ENCODE data around the gene ATP1A3. TPM values are rescaled to one million over a fixed set of nuclear protein-coding genes. Genes with fewer than 3 reads are reported as not detected.
A peak's percentile ranks its signal among the peaks of the same experiment; 100 is the strongest.

The ATP1A3 gene
- total RNA-seq, 1 donor from 2014 or later, result not detected

DNA sequence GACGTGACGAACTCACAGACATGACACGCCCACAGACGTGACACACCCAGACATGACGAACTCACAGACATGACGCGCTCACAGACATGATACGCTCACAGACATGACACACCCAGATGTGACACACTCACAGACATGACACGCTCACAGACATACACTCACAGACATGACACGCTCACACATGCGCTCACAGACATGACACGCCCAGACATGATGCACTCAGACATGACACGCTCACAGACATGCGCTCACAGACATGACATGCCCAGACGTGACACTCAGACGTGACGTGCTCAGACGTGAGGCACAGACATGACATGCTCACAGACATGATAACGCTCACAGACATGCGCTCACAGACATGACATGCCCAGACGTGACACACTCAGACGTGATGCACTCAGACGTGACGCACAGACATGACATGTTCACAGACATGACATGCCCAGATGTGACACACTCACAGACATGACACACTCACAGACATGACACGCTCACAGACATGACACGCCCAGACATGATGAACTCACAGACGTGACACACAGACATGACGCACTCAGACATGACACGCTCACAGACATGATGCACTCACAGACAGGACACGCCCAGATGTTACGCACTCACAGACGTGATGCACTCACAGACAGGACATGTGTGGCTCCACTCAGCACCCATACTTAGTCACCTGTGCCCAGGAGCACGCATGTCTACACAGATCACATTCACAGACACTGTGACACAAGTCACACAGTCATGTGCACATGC, 73.9 kb downstream of the ATP1A3 start:
- H3K36me3 ChIP-seq (ENCODE audit: control insufficient read depth, insufficient read depth, low read length), result no peaks in the 10 kb centered on the region
- H3K27me3 ChIP-seq (ENCODE audit: control insufficient read depth, insufficient read depth, low read length), result peaks cover 47% of the 10 kb centered on the region
- no peak overlapping the region for H3K4me3 ChIP-seq (ENCODE audit: low read depth, low read length)
- FAIRE-seq (peak; percentile 99), DNase-seq (ENCODE audit: low read depth) (peak; percentile 36)
- TF ChIP-seq, protein P1, sequence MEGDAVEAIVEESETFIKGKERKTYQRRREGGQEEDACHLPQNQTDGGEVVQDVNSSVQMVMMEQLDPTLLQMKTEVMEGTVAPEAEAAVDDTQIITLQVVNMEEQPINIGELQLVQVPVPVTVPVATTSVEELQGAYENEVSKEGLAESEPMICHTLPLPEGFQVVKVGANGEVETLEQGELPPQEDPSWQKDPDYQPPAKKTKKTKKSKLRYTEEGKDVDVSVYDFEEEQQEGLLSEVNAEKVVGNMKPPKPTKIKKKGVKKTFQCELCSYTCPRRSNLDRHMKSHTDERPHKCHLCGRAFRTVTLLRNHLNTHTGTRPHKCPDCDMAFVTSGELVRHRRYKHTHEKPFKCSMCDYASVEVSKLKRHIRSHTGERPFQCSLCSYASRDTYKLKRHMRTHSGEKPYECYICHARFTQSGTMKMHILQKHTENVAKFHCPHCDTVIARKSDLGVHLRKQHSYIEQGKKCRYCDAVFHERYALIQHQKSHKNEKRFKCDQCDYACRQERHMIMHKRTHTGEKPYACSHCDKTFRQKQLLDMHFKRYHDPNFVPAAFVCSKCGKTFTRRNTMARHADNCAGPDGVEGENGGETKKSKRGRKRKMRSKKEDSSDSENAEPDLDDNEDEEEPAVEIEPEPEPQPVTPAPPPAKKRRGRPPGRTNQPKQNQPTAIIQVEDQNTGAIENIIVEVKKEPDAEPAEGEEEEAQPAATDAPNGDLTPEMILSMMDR (IDR thresholded peaks at IDR 0.05; ENCODE audit: insufficient read depth, low read length, severe bottlenecking), result no peak

DNA sequence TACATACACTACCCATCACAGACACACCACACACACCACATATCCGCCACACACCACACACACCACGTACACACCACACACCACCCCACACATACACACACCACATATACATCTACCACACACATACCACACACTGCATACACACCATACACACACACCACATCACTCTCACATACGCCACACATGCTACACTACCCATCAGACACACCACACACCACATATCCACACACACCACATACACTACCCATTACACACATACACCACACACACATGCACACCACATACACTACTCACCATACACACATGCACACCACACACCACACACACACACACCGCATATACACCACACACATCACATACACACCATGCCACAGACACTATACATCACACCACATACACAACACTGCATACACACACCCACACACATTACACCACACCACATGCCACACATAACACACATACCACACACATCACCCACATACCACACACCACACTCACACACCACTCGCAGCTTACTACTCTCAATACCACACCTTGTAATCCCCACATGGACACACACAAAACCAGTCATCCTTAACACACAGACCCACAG, 75.3 kb downstream of the ATP1A3 start:
- DNase-seq (ENCODE audit: low read depth) (no peak), FAIRE-seq (peak; percentile 100)
- TF ChIP-seq, protein P1 (IDR thresholded peaks at IDR 0.05; ENCODE audit: insufficient read depth, low read length, severe bottlenecking), result no peak
- H3K4me3 ChIP-seq (ENCODE audit: low read depth, low read length), result no peak overlapping the region
- H3K27me3 ChIP-seq (ENCODE audit: control insufficient read depth, insufficient read depth, low read length), result peaks cover 41% of the 10 kb centered on the region
- H3K36me3 ChIP-seq (ENCODE audit: control insufficient read depth, insufficient read depth, low read length), result no peaks in the 10 kb centered on the region

DNA sequence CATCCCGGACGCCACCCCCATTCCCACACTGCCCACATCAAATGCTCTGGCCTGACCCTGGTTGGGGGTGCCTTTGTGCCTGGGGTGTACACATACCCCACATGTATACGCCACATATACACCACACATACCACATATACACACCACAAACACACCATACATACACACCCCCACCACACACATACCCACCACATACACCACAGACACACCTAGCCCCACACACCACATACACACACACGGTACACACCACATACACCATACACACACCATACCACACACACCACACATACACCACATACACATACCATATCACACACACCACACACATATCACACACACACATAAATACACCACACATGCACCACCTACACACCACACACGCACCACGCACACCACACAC, 75.9 kb downstream of the ATP1A3 start:
- Histone ChIP-seq H3K36me3 (ENCODE audit: control insufficient read depth, insufficient read depth, low read length) (no peaks in the 10 kb centered on the region), H3K27me3 (ENCODE audit: control insufficient read depth, insufficient read depth, low read length) (peaks cover 43% of the 10 kb centered on the region), H3K4me3 (ENCODE audit: low read depth, low read length) (no peak overlapping the region)
- FAIRE-seq, result no peak
- no peak for DNase-seq (ENCODE audit: low read depth)
- TF ChIP-seq, protein P1 (IDR thresholded peaks at IDR 0.05; ENCODE audit: insufficient read depth, low read length, severe bottlenecking), result no peak

DNA sequence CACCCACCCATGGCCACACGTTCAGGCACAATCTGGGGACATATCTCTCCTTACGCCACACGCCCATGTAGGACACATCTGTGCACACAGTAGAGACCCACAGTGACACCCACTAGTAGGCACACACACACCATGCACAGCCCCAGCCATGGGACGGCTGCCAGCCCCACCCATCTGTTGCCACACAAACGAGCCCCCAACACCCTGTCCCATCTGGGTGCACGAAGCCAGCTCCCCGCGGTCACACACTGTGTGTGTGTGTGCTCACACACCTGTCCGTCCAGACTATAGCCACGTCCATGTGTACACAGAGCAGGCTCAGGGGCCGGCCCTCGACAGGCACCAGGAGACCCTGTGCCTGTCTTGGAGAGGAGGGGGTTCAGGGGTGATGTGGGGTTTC, 76.4 kb downstream of the ATP1A3 start:
- no peak for FAIRE-seq
- no peaks in the 10 kb centered on the region for H3K36me3 ChIP-seq (ENCODE audit: control insufficient read depth, insufficient read depth, low read length)
- H3K27me3 ChIP-seq (ENCODE audit: control insufficient read depth, insufficient read depth, low read length), result peaks cover 42% of the 10 kb centered on the region
- no peak for DNase-seq (ENCODE audit: low read depth)
- no peak overlapping the region for H3K4me3 ChIP-seq (ENCODE audit: low read depth, low read length)
- TF ChIP-seq, protein P1 (IDR thresholded peaks at IDR 0.05; ENCODE audit: insufficient read depth, low read length, severe bottlenecking), result no peak

Other genes starting within 250 kb of the ATP1A3 start
- 13.7 and 41.6 TPM in 2 replicates for gene CEACAM6, start 238.7 kb downstream of the ATP1A3 start, total RNA-seq
- 0.26 TPM in 1 of 2 replicates, not detected in the other for gene CEACAM3, start 197.6 kb downstream of the ATP1A3 start, total RNA-seq
- not detected in 2 replicates for gene LYPD4, start 149.5 kb downstream of the ATP1A3 start, total RNA-seq
- not detected in 2 replicates for gene DMRTC2, start 149.2 kb downstream of the ATP1A3 start, total RNA-seq
- gene RPS19, start 134.0 kb downstream of the ATP1A3 start, total RNA-seq, result 2,069 and 2,277 TPM in 2 replicates
- not detected in 2 replicates for gene CD79A, start 117.0 kb downstream of the ATP1A3 start, total RNA-seq
- gene ARHGEF1, start 111.0 kb downstream of the ATP1A3 start, total RNA-seq, result 19.2 and 25.0 TPM in 2 replicates
- under 0.01 TPM in 2 replicates for gene ERFL, start 65.8 kb downstream of the ATP1A3 start, total RNA-seq
- 96.6 and 98.4 TPM in 2 replicates for gene RABAC1, start 34.9 kb downstream of the ATP1A3 start, total RNA-seq
- under 0.01 TPM in 2 replicates for gene GRIK5, start 76.0 kb upstream of the ATP1A3 start, total RNA-seq
- 7.1 and 7.4 TPM in 2 replicates for gene ZNF574, start 81.9 kb upstream of the ATP1A3 start, total RNA-seq
- gene POU2F2, start 138.2 kb upstream of the ATP1A3 start, total RNA-seq, result 0.26 and 0.53 TPM in 2 replicates
- 27.1 and 28.7 TPM in 2 replicates for gene DEDD2, start 223.4 kb upstream of the ATP1A3 start, total RNA-seq
- 7.8 and 11.1 TPM in 2 replicates for gene ZNF526, start 226.1 kb upstream of the ATP1A3 start, total RNA-seq
- 11.6 and 12.4 TPM in 2 replicates for gene GSK3A, start 248.4 kb upstream of the ATP1A3 start, total RNA-seq

Data from bronchial epithelial cell (primary cell).